Esophagus squamous epithelium (tissue), 4 donors: Measurements from ENCODE around the gene IRF3.

ENCODE experiments used
- CTCF ChIP-seq, 6 experiments: fragments of 450-650 bp in 4 of 6; fragments of 200-600 bp in 2 of 6; sonication (generic) in 2 of 6; IDR thresholded peaks; one replicate each; pipeline ENCODE4 v1.5.1; 2016 to 2019; ENCODE audit warnings: antibody characterized with exemption in 6 of 6, mild to moderate bottlenecking in 4 of 6, moderate library complexity in 4 of 6
- POLR2A ChIP-seq, 4 donors: fragments of 450-650 bp; IDR thresholded peaks; one replicate each; pipeline ENCODE4 v1.6.1; 2017; ENCODE audit warnings: antibody characterized with exemption in 4 of 4, mild to moderate bottlenecking in 4 of 4, moderate library complexity in 3 of 4

GRCh38 chr19:49696865-49697264 is 31.2 kb upstream of the IRF3 start:
- TF ChIP-seq CTCF (IDR thresholded peaks at IDR 0.05) = no peak
- no peak for TF ChIP-seq POLR2A (IDR thresholded peaks at IDR 0.05)
